T47D (cell line): ENCODE results near the gene MGLL.
"Not testable (repeated sequence)": the region's sequence is repeated elsewhere in the genome, so short reads cannot be mapped to it uniquely, and the experiment has no call there.

Experiments
- DNase-seq, 2 experiments: peaks; one replicate each; pipeline versions ENCODE4 v3.0.0 to v3.0.0-alpha.2; 2011 to 2012; ENCODE audit warnings: low read depth in 1 of 2, low spot score in 1 of 2
- JUND ChIP-seq: IDR thresholded peaks from 2 replicates; pipeline ENCODE4 v1.6.1; 2012; ENCODE audit warnings: low read depth
- in situ Hi-C: cut with HindIII; loops from 2 replicates; pipeline ENCODE4 v1.10.0; 2016; ENCODE audit warnings: low sequenced_read_pairs, low pct_unique_long_range_greater_than_20kb

The MGLL gene

GRCh38 chr3:127667119-127667681 is 155.1 kb downstream of the MGLL start:
- in situ Hi-C loops = no loop called here
- DNase-seq = no peak
- no peak for TF ChIP-seq JUND

- in situ Hi-C loops = no loop called here
- DNase-seq = no peak
- no peak for TF ChIP-seq JUND
Measured at GRCh38 chr3:127666676-127667075, 155.6 kb downstream of the MGLL start.

- DNase-seq = no peak
- in situ Hi-C loops = no loop called here
- TF ChIP-seq JUND = no peak
Measured at GRCh38 chr3:127665586-127665985, 156.7 kb downstream of the MGLL start.

- in situ Hi-C loops = no loop called here
- DNase-seq = no peak
- no peak for TF ChIP-seq JUND
Measured at GRCh38 chr3:127665165-127665564, 157.2 kb downstream of the MGLL start.

GRCh38 chr3:127663151-127663550 is 159.2 kb downstream of the MGLL start:
- in situ Hi-C loops = no loop called here
- no peak for DNase-seq
- TF ChIP-seq JUND = no peak

- no peak for TF ChIP-seq JUND
- in situ Hi-C loops = no loop called here
- DNase-seq = no peak
Measured at GRCh38 chr3:127662001-127662469, 160.3 kb downstream of the MGLL start.

GRCh38 chr3:127661600-127661999 is 160.7 kb downstream of the MGLL start:
- in situ Hi-C loops = no loop called here
- no peak for TF ChIP-seq JUND
- DNase-seq = no peak

- in situ Hi-C loops = no loop called here
- no peak for TF ChIP-seq JUND
- DNase-seq = no peak
Measured at GRCh38 chr3:127660621-127661251, 161.6 kb downstream of the MGLL start.

GRCh38 chr3:127658234-127658633 is 164.1 kb downstream of the MGLL start:
- in situ Hi-C loops = no loop called here
- DNase-seq = no peak
- TF ChIP-seq JUND = no peak

- no peak for DNase-seq
- no peak for TF ChIP-seq JUND
- in situ Hi-C loops = no loop called here
Measured at GRCh38 chr3:127656906-127657305, 165.4 kb downstream of the MGLL start.

- DNase-seq = no peak
- in situ Hi-C loops = no loop called here
- no peak for TF ChIP-seq JUND
Measured at GRCh38 chr3:127655641-127656040, 166.7 kb downstream of the MGLL start.

GRCh38 chr3:127654993-127655392 is 167.3 kb downstream of the MGLL start:
- in situ Hi-C loops, DNase-seq: not testable (repeated sequence)

GRCh38 chr3:127654374-127654773 is 167.9 kb downstream of the MGLL start:
- TF ChIP-seq JUND = no peak
- in situ Hi-C loops = no loop called here
- DNase-seq = no peak
